Peyer's patch (tissue), 4 donors: ENCODE results near the gene PRSS33.

Source experiments
- CTCF ChIP-seq, 6 experiments: fragments of 450-650 bp in 4 of 6; fragments of 200-600 bp in 2 of 6; sonication (generic) in 1 of 6; IDR thresholded peaks; one replicate each; pipeline ENCODE4 v1.5.1; 2017 to 2019; ENCODE audit warnings: antibody characterized with exemption in 6 of 6, mild to moderate bottlenecking in 3 of 6, moderate library complexity in 1 of 6
- POLR2A ChIP-seq, 2 donors: fragments of 450-650 bp; IDR thresholded peaks; one replicate each; pipeline ENCODE4 v1.5.1; 2017; ENCODE audit warnings: antibody characterized with exemption in 2 of 2, mild to moderate bottlenecking in 2 of 2, moderate library complexity in 2 of 2

- no peak for TF ChIP-seq CTCF (IDR thresholded peaks at IDR 0.05)
- TF ChIP-seq POLR2A (IDR thresholded peaks at IDR 0.05): no peak
These were observed 11.4 kb downstream of the PRSS33 start for GRCh38 chr16:2775765-2776499.
